IPS-20b (cell line): ENCODE measurements around the gene C21orf91.

Experiments used
- H3K27ac ChIP-seq: one replicate; pipeline ENCODE4 v1.5.1; 2013; ENCODE audit warnings: low read length
- H3K27me3 ChIP-seq: 2 replicates; pipeline ENCODE4 v1.6.1; 2013; ENCODE audit warnings: mild to moderate bottlenecking, low read length, inconsistent platforms; ENCODE audit not compliant: insufficient read depth
- H3K36me3 ChIP-seq: 2 replicates; pipeline ENCODE4 v1.6.1; 2013; ENCODE audit warnings: low read depth, mild to moderate bottlenecking, inconsistent platforms, low read length, moderate library complexity; ENCODE audit not compliant: insufficient read depth
- H3K4me1 ChIP-seq: 2 replicates; pipeline ENCODE4 v1.6.1; 2013; ENCODE audit warnings: mild to moderate bottlenecking, control low read depth, inconsistent platforms, low read length, moderate library complexity; ENCODE audit not compliant: insufficient read depth
- H3K4me3 ChIP-seq: 2 replicates; pipeline ENCODE4 v1.5.1; 2013; ENCODE audit warnings: mild to moderate bottlenecking, low read length, inconsistent platforms
- H3K9ac ChIP-seq: 2 replicates; pipeline ENCODE4 v1.6.1; 2013; ENCODE audit warnings: low read depth, mild to moderate bottlenecking, inconsistent platforms, low read length, moderate library complexity
- H3K9me3 ChIP-seq: 2 replicates; pipeline ENCODE4 v1.6.1; 2013; ENCODE audit warnings: mild to moderate bottlenecking, low read depth, low read length, inconsistent platforms; ENCODE audit not compliant: insufficient read depth

Gene C21orf91

DNA sequence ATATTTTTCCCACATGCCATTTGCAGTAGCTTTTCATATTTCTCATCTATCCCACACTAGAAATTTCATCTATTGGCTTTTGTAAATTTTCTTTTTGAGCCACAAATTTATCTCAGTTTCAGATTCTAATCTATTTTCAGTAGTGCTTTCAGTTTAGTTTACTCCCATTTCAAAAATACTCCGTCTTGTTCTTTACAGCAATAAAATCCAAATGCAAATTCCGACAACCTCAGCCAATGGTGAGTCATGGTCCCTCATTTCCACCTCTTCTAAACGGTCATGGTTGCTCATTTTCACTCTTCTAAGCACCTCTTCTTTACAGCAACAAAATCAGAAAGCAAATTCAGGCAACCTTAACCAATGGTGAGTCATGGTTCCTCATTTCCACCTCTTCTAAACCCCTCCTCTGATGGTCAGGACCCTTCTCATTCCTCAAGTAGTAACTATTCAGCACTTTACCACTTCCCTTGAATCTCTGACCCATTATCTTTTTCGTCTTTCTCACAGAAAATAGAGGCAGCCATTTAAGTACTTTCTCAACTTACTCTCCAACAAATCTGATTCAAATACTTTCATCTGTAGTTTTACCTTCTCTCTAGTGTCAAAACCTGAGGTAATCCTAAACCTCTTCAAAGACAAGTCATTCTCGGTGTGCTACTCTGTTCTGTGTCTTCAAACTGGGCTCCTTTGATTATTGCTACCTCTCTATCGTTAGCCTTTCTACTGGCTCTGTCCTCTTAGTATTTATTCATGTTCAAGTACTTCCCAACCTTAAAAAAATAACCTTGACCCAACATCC is 34.4 kb downstream of the C21orf91 start:
- Histone ChIP-seq H3K4me3 (no peak overlapping the region), H3K36me3 (peaks cover 42% of the 10 kb centered on the region), H3K27me3 (no peaks in the 10 kb centered on the region), H3K9ac (no peak overlapping the region), H3K27ac (no peak overlapping the region), H3K9me3 (no peaks in the 10 kb centered on the region; the same call in 1 of the 2 replicates), H3K4me1 (peaks cover 18% of the 10 kb centered on the region; the same call in 1 of the 2 replicates)

GRCh38 chr21:17784180-17784598 is 35.0 kb downstream of the C21orf91 start:
- no peak overlapping the region for H3K9ac ChIP-seq
- peaks cover 18% of the 10 kb centered on the region; the same call in 1 of the 2 replicates for H3K4me1 ChIP-seq
- peaks cover 39% of the 10 kb centered on the region for H3K36me3 ChIP-seq
- H3K4me3 ChIP-seq: no peak overlapping the region
- no peaks in the 10 kb centered on the region; the same call in 1 of the 2 replicates for H3K9me3 ChIP-seq
- no peaks in the 10 kb centered on the region for H3K27me3 ChIP-seq
- no peak overlapping the region for H3K27ac ChIP-seq

DNA sequence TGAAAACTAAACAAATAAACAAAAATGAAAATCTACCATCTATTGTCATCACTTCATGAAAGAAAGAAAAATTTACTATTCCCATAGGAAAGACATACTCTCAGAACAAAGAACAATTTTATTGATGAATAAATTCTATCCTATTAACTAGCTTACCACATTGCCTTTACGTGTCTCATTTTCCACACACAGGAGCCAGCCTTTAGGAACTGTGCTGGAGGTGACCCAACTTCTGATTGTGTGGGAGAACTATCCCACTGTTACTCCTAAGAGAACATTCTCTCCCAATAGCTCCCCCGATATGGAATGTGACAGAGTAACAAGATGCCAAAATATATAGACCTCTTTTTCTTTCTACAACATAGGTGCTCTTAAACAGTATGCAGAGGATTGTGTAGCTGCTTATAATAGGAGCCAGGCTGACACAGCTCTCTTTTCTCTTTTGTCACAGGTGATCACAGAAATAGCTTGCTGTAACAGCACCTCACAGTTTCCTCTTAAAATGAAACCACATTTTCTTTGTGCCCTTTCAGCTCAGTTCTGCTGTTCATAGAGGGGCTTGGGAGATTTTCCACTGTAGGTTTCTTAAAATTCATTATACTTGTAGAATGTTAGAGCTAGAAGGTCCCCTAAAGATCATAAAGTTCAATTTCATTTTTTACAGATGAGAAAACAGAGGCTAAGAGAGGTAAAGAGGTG is 35.5 kb downstream of the C21orf91 start:
- H3K4me1 ChIP-seq: peaks cover 18% of the 10 kb centered on the region; the same call in 1 of the 2 replicates
- H3K9me3 ChIP-seq: no peaks in the 10 kb centered on the region; the same call in 1 of the 2 replicates
- no peak overlapping the region for H3K27ac ChIP-seq
- no peak overlapping the region for H3K4me3 ChIP-seq
- peaks cover 39% of the 10 kb centered on the region for H3K36me3 ChIP-seq
- no peak overlapping the region for H3K9ac ChIP-seq
- H3K27me3 ChIP-seq: no peaks in the 10 kb centered on the region

DNA sequence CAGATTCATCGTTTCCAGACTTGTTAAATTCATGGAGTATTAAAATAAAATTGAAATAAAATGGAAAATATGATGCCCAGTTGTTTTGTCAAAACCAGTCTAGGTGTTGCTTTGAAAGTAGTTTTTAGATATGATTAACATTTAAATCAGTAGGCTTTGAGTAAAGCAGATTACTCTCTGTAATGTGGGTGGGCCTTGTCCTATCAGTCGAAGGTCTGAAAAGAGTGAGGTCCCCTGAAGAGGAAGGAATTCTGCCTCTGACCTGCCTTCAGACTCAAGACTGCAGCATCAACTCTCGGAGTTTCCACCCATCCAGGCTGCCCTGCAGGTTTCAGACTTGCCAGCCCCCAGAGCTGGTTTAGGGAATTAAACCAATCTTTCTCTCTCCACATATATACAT is 36.2 kb downstream of the C21orf91 start:
- peaks cover 18% of the 10 kb centered on the region; the same call in 1 of the 2 replicates for H3K4me1 ChIP-seq
- peaks cover 39% of the 10 kb centered on the region for H3K36me3 ChIP-seq
- H3K9ac ChIP-seq: no peak overlapping the region
- no peak overlapping the region for H3K27ac ChIP-seq
- no peaks in the 10 kb centered on the region for H3K27me3 ChIP-seq
- no peaks in the 10 kb centered on the region; the same call in 1 of the 2 replicates for H3K9me3 ChIP-seq
- no peak overlapping the region for H3K4me3 ChIP-seq

DNA sequence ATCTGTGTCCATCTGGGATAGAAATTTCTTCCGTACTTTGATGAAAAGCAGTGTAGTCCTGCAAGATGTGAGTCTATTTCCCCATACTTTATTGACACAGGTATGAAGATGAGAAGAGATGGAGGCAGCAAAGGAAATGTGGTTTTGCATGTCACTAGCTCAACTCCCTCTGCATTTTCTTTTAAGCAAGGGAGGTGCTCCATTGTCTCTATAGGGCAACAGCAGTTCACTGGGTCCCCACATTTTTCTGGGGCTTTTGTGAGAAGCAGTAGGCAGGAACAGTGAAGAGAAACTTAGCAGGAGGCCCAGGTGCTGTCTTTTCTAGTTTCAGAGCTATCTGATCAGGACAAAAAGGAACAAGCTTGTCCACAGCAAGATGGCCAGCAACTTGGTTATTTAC is 37.1 kb downstream of the C21orf91 start:
- Histone ChIP-seq H3K4me3 (no peak overlapping the region), H3K27me3 (no peaks in the 10 kb centered on the region), H3K36me3 (peaks cover 29% of the 10 kb centered on the region), H3K4me1 (peaks cover 18% of the 10 kb centered on the region; the same call in 1 of the 2 replicates), H3K9me3 (no peaks in the 10 kb centered on the region; the same call in 1 of the 2 replicates), H3K27ac (no peak overlapping the region), H3K9ac (no peak overlapping the region)

DNA sequence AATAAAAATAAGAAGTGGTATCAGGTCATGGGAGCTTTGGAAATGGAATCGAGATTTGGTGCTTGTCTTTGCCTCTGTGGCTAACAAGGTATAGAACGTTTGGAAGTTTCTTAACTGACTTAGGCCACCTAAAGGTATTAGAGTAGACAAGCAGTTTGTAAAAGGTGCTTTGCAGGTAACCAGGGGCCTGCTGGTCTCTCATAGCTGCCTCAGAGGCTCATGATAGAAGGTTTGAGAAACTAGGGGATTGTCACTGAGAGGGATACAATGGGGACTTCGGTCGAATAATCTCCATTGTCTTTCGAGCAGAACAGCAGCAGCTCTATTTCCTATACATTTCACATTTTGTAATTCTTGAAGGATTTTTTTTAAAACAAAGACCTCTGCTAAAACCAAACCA is 37.6 kb downstream of the C21orf91 start:
- peaks cover 24% of the 10 kb centered on the region for H3K36me3 ChIP-seq
- no peak overlapping the region for H3K27ac ChIP-seq
- no peaks in the 10 kb centered on the region for H3K27me3 ChIP-seq
- H3K9me3 ChIP-seq: no peaks in the 10 kb centered on the region; the same call in 1 of the 2 replicates
- H3K9ac ChIP-seq: no peak overlapping the region
- H3K4me1 ChIP-seq: peaks cover 18% of the 10 kb centered on the region; the same call in 1 of the 2 replicates
- H3K4me3 ChIP-seq: no peak overlapping the region

DNA sequence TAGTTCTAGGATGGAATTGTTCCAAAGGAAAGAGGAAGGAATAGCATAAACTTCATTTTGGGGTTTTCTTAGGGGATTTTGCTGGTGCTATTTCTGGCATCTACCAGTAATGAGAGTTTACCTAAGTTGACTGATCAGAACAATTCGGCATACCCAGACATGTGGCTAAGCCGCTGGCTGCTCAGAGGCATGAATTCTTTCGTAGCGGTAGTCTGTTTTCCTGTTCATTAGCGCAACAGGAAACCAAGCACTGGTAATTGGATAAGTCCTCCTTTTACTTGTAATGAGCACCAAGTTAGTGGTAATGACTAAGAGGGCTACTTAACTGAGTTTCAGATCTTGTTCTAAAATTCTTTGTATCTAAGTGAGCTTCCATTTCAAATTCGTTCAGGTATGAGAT is 38.6 kb downstream of the C21orf91 start:
- Histone ChIP-seq H3K4me3 (no peak overlapping the region), H3K4me1 (peaks cover 18% of the 10 kb centered on the region; the same call in 1 of the 2 replicates), H3K36me3 (peaks cover 15% of the 10 kb centered on the region), H3K27me3 (no peaks in the 10 kb centered on the region), H3K27ac (no peak overlapping the region), H3K9ac (no peak overlapping the region), H3K9me3 (no peaks in the 10 kb centered on the region; the same call in 1 of the 2 replicates)

GRCh38 chr21:17779980-17780379 is 39.2 kb downstream of the C21orf91 start:
- Histone ChIP-seq H3K27ac (no peak overlapping the region), H3K4me3 (no peak overlapping the region), H3K9me3 (no peaks in the 10 kb centered on the region; the same call in 1 of the 2 replicates), H3K36me3 (peaks cover 9% of the 10 kb centered on the region), H3K27me3 (no peaks in the 10 kb centered on the region), H3K4me1 (peaks cover 18% of the 10 kb centered on the region; the same call in 1 of the 2 replicates), H3K9ac (no peak overlapping the region)

DNA sequence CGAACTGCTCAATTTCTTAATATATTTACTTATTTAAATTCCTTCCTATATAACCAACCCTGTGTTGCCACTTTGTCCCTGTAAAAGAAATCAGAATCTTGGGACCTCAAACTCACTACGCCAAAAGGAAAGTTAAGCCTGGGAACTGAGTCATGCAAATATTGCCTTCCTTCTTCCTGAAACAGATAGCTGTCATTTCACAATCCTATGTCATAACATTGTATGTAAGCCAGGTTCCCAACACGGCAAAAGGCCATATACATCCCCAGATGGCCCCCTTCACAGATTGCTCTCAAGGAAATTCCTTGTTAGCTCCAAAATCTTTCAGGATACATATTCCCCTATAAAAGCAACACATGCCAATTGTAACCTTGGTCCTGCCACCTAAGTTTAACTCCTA is 39.7 kb downstream of the C21orf91 start:
- Histone ChIP-seq H3K4me1 (peaks cover 18% of the 10 kb centered on the region; the same call in 1 of the 2 replicates), H3K9me3 (no peaks in the 10 kb centered on the region), H3K27me3 (no peaks in the 10 kb centered on the region), H3K27ac (no peak overlapping the region), H3K9ac (no peak overlapping the region), H3K4me3 (no peak overlapping the region), H3K36me3 (peaks cover 4% of the 10 kb centered on the region)

DNA sequence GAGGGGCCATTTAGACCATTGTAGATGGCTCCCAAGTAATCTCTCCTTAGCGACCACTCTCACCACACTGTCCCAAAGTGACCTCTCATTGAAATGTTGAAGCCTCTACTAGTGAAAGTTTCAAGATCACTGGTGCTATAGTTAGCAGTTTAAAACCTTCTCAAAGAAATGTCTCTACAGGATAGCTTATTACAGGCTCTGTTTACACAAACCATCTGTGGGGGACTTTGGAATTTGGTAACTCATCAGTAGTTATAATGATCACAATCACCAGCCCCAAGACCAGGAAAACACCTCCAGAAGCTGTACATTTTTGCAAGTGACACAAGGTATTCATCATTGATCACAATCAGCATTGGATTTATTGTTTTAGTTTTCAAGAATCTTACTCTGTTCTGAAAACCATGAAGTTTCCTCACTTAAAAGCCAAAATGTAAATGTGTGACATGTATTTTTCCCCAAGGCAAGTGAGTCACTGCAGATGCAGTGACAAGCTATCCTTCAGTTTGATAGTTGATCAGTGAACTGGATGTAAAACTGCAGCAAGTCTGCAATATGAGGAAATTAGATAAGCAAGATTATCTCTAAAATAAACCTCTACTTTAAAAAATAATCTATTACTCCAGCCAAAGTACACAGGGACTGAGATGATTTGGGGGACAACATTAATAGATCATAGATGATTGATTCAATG is 41.9 kb downstream of the C21orf91 start:
- Histone ChIP-seq H3K4me3 (no peak overlapping the region), H3K36me3 (no peaks in the 10 kb centered on the region), H3K9ac (no peak overlapping the region), H3K4me1 (peaks cover 16% of the 10 kb centered on the region; the same call in 1 of the 2 replicates), H3K27me3 (no peaks in the 10 kb centered on the region), H3K27ac (no peak overlapping the region), H3K9me3 (no peaks in the 10 kb centered on the region)

DNA sequence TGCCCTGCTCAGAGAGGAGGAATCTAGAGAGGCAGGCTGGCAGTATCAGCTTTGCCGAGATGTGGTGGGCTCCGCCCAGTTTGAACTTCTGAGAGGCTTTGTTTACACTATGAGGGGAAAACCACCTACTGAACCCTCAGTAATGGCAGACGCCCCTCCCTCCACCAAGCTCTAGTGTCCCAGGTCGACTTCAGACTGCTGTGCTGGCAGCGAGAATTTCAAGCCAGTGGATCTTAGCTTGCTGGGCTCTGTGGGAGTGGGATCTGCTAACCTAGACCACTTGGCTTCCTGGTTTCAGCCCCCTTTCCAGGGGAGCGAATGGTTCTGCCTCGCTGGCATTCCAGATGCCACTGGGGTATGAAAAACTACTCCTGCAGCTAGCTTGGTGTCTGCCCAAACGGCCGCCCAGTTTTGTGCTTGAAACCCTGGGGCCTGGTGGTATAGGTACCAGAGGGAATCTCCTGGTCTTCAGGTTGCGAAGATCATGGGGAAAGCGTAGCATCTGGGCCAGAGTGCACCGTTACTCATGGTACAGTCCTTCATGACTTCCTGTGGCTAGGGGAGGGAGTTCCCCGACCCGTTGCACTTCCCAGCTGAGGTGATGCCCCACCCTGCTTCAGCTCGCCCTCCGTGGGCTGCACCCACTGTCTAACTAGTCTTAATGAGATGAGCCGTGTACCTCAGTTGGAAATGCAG is 43.6 kb downstream of the C21orf91 start:
- Histone ChIP-seq H3K4me3 (no peak overlapping the region), H3K4me1 (no peaks in the 10 kb centered on the region), H3K9me3 (no peaks in the 10 kb centered on the region), H3K27ac (no peak overlapping the region), H3K27me3 (no peaks in the 10 kb centered on the region), H3K9ac (no peak overlapping the region), H3K36me3 (no peaks in the 10 kb centered on the region)
